ENCODE measurements around the gene HS1BP3. TPM values are rescaled to one million over a fixed set of nuclear protein-coding genes. Genes with fewer than 3 reads are reported as not detected.

The HS1BP3 gene
- total RNA-seq, 3 donors from 2014 or later, result 19.0 to 31.8 (median 25.9) TPM

DNA sequence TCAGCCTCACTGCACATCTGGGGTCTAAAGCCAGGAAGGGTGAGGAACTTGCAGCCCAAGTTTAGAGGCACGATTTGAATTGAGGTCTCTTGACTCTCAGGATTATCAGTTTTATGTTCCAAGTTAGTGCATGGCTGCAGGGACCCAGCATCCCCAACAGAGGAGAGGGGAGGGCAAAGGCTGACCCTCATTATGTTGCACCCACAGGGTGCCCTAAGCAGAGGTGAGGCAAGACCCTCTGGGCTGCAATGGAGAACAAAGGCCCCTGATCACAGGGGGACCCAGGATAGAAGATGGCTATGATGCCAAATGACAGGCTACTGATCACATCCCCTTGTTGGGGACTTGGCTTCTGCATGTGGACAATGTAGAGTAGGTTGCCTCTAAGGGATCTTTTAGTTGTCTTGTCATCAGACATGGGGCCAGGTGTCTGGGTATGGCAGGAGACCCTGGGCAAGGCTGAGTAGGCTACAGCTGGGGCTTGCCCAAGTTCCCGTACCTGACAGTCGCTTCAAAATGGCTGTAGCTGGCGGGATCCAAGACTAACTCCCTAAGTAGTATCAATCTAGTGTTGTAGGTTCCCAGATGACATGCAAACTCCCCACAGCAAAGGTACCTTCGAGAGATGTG lies 11.5 kb upstream of the HS1BP3 start:
- no peaks in the 10 kb centered on the region for H3K9me3 ChIP-seq
- H3K4me3 ChIP-seq, result no peak overlapping the region
- peaks cover 0 to 7% of the 10 kb centered on the region in 2 donors for H3K4me1 ChIP-seq
- DNase-seq (ENCODE audit: low spot score in 2 of 2), result no peak
- H3K27me3 ChIP-seq, result peaks cover 0 to 51% of the 10 kb centered on the region in 2 donors
- intact Hi-C loops (cut with DNase I; ENCODE audit: low total_unique reads), result loop anchor here (10.0 kb wide), 1 partner anchor 302 kb away; no protein-coding TSS in a partner anchor
- TF ChIP-seq POLR2A (IDR thresholded peaks at IDR 0.05) (no peak), CTCF (IDR thresholded peaks at IDR 0.05) (no peak), POLR2AphosphoS5 (IDR thresholded peaks at IDR 0.05) (no peak)
- H3K27ac ChIP-seq, result no peak overlapping the region
- H3K36me3 ChIP-seq, result no peaks in the 10 kb centered on the region

DNA sequence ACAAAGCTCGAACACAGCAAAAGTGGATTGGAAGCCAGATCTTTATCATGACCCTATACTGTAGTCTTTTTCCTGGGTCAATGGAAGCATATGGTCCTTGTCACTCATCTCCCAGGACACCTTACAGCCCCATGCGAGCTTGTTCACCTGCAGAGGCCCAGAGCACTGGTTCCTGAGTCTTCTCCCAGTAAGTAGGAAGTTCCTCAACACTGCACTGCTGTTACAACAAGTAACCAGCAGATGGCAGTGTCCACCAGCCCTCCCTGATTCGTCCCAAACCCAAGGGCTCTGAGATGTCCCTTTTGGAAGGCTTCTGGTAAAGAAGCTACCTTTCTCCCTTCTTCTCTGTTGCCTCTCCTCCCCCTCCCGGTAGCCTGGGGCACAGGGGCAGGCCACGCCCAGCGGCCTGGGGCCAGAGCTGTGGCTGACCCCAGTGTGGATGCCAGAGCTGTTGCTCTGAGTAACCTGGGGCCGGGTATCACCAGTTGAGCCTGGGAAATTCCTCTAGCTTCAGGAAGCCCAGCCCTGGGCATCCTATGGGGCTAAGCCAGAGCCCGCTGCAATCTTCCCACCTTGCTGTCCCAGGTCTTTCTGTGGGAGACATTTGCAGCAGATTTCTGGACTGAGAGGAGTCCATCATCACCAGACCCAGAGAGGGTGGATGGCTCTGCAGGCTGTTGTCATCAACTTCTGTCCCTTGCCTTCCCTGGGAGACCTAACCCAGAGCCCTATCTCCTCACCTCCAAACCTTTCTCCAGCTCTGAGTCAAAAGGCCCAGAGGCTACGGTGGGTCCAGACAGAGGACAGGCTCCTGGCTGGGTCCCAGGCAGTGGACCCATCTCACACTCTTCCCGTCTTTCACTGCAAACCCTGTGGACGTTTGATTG lies 10.8 kb upstream of the HS1BP3 start:
- H3K36me3 ChIP-seq, result no peaks in the 10 kb centered on the region
- H3K27ac ChIP-seq, result no peak overlapping the region
- DNase-seq (ENCODE audit: low spot score in 2 of 2), result peak in 1 of 2 donors; percentile 51
- no peak for TF ChIP-seq POLR2A (IDR thresholded peaks at IDR 0.05)
- TF ChIP-seq CTCF (IDR thresholded peaks at IDR 0.05), result peak; percentile 65 to 91 (median 89)
- TF ChIP-seq POLR2AphosphoS5 (IDR thresholded peaks at IDR 0.05), result no peak
- peaks cover 0 to 5% of the 10 kb centered on the region in 2 donors for H3K4me1 ChIP-seq
- no peak overlapping the region for H3K4me3 ChIP-seq
- H3K9me3 ChIP-seq, result no peaks in the 10 kb centered on the region
- intact Hi-C loops (cut with DNase I; ENCODE audit: low total_unique reads), result loop anchor here (10.0 kb wide), 1 partner anchor 303 kb away; no protein-coding TSS in a partner anchor
- peaks cover 0 to 47% of the 10 kb centered on the region in 2 donors for H3K27me3 ChIP-seq

DNA sequence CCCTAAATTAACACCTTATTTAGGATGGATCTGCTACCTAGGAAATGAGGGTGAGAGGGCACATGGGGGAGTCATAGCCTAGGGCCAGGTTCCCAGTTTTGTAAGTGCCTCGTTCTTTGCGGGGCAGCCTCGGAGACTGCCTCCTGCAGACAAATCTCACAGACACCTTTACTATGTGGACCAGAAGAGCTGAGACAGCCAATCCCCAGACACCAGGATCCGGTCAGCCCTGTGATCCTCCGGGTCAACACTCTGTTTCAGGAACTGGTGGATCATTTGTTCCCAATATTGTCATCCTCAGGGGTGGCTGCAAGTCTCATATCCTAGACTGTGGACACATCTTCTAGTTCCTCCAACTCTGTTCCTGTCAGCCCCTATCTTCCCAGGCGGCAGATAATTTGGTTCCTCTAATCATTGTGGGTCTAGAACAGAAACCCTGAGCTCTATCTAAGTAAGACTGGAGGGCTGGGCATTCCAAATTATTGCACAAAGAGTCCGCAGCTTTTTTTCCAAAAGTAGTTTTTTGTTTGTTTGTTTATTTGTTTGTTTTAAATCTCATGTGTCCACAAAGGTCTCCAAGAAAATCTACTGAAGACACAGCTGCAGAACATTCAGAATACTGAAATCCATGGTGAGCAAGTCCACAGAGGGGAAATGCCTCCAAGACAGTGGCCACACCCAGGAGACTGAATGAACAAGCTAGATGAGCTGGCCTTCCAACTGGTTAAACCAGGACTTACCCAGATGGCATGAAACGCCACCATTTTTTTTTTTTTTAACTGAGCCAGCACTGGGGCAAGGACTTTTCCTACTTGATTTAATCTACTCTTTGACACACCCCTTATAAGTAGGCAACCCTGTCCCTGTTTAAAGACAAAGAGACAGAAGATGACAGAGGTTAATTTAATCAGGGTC lies 9.9 kb upstream of the HS1BP3 start:
- TF ChIP-seq CTCF (IDR thresholded peaks at IDR 0.05) (no peak), POLR2A (IDR thresholded peaks at IDR 0.05) (no peak), POLR2AphosphoS5 (IDR thresholded peaks at IDR 0.05) (no peak)
- H3K4me3 ChIP-seq, result no peak overlapping the region
- no peaks in the 10 kb centered on the region for H3K9me3 ChIP-seq
- H3K27ac ChIP-seq, result no peak overlapping the region
- no peaks in the 10 kb centered on the region for H3K36me3 ChIP-seq
- H3K27me3 ChIP-seq, result peaks cover 0 to 38% of the 10 kb centered on the region in 2 donors
- intact Hi-C loops (cut with DNase I; ENCODE audit: low total_unique reads), result loop anchor here (10.0 kb wide), 1 partner anchor 304 kb away; no protein-coding TSS in a partner anchor
- DNase-seq (ENCODE audit: low spot score in 2 of 2), result no peak
- H3K4me1 ChIP-seq, result no peaks in the 10 kb centered on the region

DNA sequence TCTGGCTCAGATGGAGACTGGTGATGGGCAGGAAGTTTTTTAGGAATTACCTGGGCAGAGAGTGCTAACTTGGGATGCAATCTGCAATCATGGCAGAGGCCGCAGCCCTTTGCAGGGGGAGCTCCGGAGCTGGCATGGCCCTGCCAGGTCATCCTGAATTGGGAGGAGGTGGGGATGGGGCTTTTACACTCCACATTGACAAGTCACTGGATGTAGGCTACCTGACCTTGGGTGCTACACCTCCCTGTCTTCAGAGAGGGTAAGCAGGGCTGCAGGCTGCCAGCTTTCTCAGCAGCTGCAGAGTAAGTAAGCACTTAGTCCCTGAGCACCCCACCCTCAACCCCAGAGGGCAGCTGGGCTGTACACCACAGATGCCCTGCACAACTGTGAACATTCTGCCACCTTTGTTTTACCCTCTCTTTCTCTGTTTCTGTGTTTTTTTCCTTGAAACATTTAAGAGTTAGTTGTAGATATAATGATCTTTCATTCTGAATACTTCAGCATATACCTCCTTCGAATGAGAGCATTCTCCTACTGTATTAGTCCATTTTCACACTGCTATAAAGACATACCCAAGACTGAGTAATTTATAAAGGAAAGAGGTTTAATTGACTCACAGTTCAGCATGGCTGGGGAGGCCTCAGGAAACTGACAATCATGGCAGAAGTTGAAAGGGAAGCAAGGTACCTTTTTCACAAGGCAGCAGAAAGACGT lies 6.8 kb upstream of the HS1BP3 start:
- intact Hi-C loops (cut with DNase I; ENCODE audit: low total_unique reads), result no loop called here
- TF ChIP-seq POLR2A (IDR thresholded peaks at IDR 0.05) (no peak), POLR2AphosphoS5 (IDR thresholded peaks at IDR 0.05) (no peak), CTCF (IDR thresholded peaks at IDR 0.05) (no peak)
- H3K27me3 ChIP-seq, result peaks cover 0 to 11% of the 10 kb centered on the region in 2 donors
- H3K36me3 ChIP-seq, result no peaks in the 10 kb centered on the region
- H3K4me1 ChIP-seq, result no peaks in the 10 kb centered on the region
- no peaks in the 10 kb centered on the region for H3K9me3 ChIP-seq
- no peak overlapping the region for H3K27ac ChIP-seq
- H3K4me3 ChIP-seq, result no peak overlapping the region
- peak in 1 of 2 donors; percentile 19 for DNase-seq (ENCODE audit: low spot score in 2 of 2)
